GM10266 (cell line): ENCODE results near the gene GALNT18.

Source experiments
- DNase-seq: peaks from one replicate; pipeline ENCODE4 v3.0.0; 2012; ENCODE audit errors: extremely low spot score
- CTCF ChIP-seq: IDR thresholded peaks from 2 replicates; pipeline ENCODE4 v1.5.1; 2012; ENCODE audit warnings: mild to moderate bottlenecking, low read depth; ENCODE audit not compliant: control insufficient read depth, insufficient read depth; ENCODE audit errors: missing control alignments

The GALNT18 gene

GRCh38 chr11:11491589-11491988, 130.2 kb downstream of the GALNT18 start:
- TF ChIP-seq CTCF = no peak

GRCh38 chr11:11491014-11491413, 130.8 kb downstream of the GALNT18 start:
- no peak for TF ChIP-seq CTCF
- DNase-seq = no peak

More at GRCh38 chr11:11491589-11491988, 130.2 kb downstream of the GALNT18 start:
- DNase-seq = no peak

GRCh38 chr11:11486423-11486822, 135.4 kb downstream of the GALNT18 start:
- TF ChIP-seq CTCF = no peak

GRCh38 chr11:11486002-11486401, 135.8 kb downstream of the GALNT18 start:
- TF ChIP-seq CTCF = no peak
- no peak for DNase-seq

More at GRCh38 chr11:11486423-11486822, 135.4 kb downstream of the GALNT18 start:
- DNase-seq = no peak

GRCh38 chr11:11483627-11484026, 138.2 kb downstream of the GALNT18 start:
- no peak for TF ChIP-seq CTCF
- no peak for DNase-seq

- DNase-seq = no peak
- no peak for TF ChIP-seq CTCF
These were observed 139.1 kb downstream of the GALNT18 start for GRCh38 chr11:11482730-11483129.

- no peak for DNase-seq
These were observed 140.4 kb downstream of the GALNT18 start for GRCh38 chr11:11481371-11481770.

More at GRCh38 chr11:11481371-11481770, 140.4 kb downstream of the GALNT18 start:
- no peak for TF ChIP-seq CTCF
